ENCODE data around the gene CDH15. TPM values are rescaled to one million over a fixed set of nuclear protein-coding genes. Genes with fewer than 3 reads are reported as not detected.

Gene CDH15
- total and polyA plus RNA-seq, 8 donors = 0.09 to 2.5 (median 1.4) TPM; not detected in 2

GRCh38 chr16:89197033-89197632, 25.6 kb downstream of the CDH15 start:
- no peaks in the 10 kb centered on the region for H3K9me3 ChIP-seq
- WGBS, 2 donors = 84 to 88% methylated on average over 13 of the region's 13 CpGs
- no peak for FAIRE-seq
- no peaks in the 10 kb centered on the region for H3K36me3 ChIP-seq
- H3K27me3 ChIP-seq = no peaks in the 10 kb centered on the region
- H3K4me1 ChIP-seq = no peaks in the 10 kb centered on the region
- H3K4me3 ChIP-seq = no peak overlapping the region
- no peak for ATAC-seq
- peak in 3 of 6 donors; percentile 15 to 75 (median 30) for DNase-seq
- intact Hi-C loops (cut with DNase I) = no loop called here
- no peak overlapping the region for H3K27ac ChIP-seq
- TF ChIP-seq, protein P1, sequence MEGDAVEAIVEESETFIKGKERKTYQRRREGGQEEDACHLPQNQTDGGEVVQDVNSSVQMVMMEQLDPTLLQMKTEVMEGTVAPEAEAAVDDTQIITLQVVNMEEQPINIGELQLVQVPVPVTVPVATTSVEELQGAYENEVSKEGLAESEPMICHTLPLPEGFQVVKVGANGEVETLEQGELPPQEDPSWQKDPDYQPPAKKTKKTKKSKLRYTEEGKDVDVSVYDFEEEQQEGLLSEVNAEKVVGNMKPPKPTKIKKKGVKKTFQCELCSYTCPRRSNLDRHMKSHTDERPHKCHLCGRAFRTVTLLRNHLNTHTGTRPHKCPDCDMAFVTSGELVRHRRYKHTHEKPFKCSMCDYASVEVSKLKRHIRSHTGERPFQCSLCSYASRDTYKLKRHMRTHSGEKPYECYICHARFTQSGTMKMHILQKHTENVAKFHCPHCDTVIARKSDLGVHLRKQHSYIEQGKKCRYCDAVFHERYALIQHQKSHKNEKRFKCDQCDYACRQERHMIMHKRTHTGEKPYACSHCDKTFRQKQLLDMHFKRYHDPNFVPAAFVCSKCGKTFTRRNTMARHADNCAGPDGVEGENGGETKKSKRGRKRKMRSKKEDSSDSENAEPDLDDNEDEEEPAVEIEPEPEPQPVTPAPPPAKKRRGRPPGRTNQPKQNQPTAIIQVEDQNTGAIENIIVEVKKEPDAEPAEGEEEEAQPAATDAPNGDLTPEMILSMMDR (IDR thresholded peaks at IDR 0.05) = no peak

DNA sequence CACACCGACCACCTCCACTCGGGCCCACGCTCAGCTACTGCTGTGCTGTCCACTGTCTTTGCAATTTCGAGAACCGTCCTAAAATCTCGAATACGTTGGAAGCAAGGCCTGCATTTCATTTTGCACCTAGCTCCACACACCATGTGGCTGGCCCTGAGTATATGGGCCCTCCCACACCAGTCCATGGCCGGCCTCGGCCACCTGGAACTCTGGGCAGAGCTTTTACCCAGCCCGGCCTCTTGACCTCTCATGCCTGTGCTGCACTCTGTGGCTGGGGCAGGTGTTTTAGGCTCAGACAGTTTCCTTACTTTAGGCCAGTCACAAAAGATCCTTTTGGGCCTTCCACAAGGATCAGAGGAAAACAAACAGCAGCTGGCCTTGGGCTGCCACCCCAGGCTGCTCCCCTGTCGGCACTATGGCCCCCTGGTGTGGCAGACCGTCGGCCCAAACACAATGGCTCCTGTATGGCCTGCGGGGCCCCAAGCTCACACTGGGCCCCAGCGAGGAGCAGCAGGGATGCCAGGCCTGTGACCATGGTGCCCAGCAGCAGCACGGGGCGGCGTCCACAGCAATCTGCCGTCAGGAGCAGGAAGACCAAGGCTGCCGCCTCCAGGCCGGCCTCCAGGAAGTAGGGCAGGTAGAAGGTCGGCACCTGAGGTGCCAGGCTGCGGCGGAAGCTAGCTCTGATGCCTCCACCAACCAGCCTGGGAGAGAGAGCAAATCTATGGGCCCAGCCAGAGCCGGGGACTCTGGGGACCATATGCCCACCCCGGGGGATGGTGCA, 26.3 kb downstream of the CDH15 start:
- H3K9me3 ChIP-seq = no peaks in the 10 kb centered on the region
- TF ChIP-seq, protein P1 (IDR thresholded peaks at IDR 0.05) = no peak
- no peak overlapping the region for H3K27ac ChIP-seq
- peak in 3 of 6 donors; percentile 18 to 77 (median 57) for DNase-seq
- ATAC-seq = no peak
- no peaks in the 10 kb centered on the region for H3K27me3 ChIP-seq
- intact Hi-C loops (cut with DNase I) = no loop called here
- WGBS, 2 donors = 76 to 78% methylated on average over 26 of the region's 26 CpGs
- H3K4me1 ChIP-seq = no peaks in the 10 kb centered on the region
- no peak for FAIRE-seq
- no peak overlapping the region for H3K4me3 ChIP-seq
- no peaks in the 10 kb centered on the region for H3K36me3 ChIP-seq

- intact Hi-C loops (cut with DNase I) = no loop called here
Measured at GRCh38 chr16:89198417-89199240, 27.1 kb downstream of the CDH15 start.

GRCh38 chr16:89199241-89200123, 27.9 kb downstream of the CDH15 start:
- DNase-seq (peak in 3 of 6 donors; percentile 27 to 81 (median 34)), FAIRE-seq (no peak), ATAC-seq (no peak)
- TF ChIP-seq, protein P1 (IDR thresholded peaks at IDR 0.05) = no peak
- H3K27me3 ChIP-seq = no peaks in the 10 kb centered on the region
- intact Hi-C loops (cut with DNase I) = no loop called here
- H3K4me3 ChIP-seq = peak overlapping the region in 1 of 4 donors; percentile 29
- no peak overlapping the region for H3K27ac ChIP-seq
- no peaks in the 10 kb centered on the region for H3K36me3 ChIP-seq
- WGBS, 2 donors = 73 to 74% methylated on average over 20 to 22 of the region's 22 CpGs
- no peaks in the 10 kb centered on the region for H3K4me1 ChIP-seq
- H3K9me3 ChIP-seq = no peaks in the 10 kb centered on the region

More at GRCh38 chr16:89198417-89199240, 27.1 kb downstream of the CDH15 start:
- 77 to 84% methylated on average over 28 of the region's 28 CpGs for WGBS, 2 donors
- FAIRE-seq (no peak), DNase-seq (peak in 4 of 6 donors; percentile 16 to 70 (median 44)), ATAC-seq (no peak)
- Histone ChIP-seq H3K4me1 (no peaks in the 10 kb centered on the region), H3K27me3 (no peaks in the 10 kb centered on the region), H3K36me3 (no peaks in the 10 kb centered on the region), H3K9me3 (no peaks in the 10 kb centered on the region), H3K27ac (no peak overlapping the region), H3K4me3 (no peak overlapping the region)
- TF ChIP-seq, protein P1 (IDR thresholded peaks at IDR 0.05) = no peak
